ENCODE data around the gene HRAS.

Gene HRAS

DNA sequence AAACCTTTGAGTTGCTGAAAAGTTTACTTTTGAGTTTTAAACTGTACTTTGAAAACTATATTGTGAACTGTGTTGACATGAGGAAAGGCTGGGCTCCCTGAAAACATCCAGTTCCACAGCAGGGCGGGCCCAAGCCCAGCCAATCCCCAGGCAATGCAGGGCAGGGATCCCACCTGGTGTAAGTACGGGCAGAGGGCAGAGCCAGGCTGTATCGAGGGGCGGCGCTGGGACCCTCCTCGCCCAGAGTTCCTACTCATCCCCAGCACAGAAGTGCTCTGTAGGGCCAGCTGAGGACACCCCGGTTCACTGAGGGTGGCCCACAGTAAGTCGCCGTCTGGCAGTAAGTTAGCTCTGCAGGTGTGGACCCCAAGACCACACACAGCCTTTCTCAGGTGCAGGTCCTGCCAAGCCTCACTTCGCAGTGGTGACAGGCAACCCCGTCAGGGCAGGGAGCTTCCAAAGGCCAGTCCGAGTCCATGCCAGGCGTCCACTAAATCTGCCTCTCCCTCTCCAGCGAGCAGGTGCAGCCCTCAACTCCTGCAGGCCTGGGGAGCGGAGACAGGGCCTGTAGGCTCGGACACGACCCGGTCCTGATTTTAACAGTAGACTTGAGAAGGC is 31.7 kb upstream of the HRAS start:
- no peak for DNase-seq

DNA sequence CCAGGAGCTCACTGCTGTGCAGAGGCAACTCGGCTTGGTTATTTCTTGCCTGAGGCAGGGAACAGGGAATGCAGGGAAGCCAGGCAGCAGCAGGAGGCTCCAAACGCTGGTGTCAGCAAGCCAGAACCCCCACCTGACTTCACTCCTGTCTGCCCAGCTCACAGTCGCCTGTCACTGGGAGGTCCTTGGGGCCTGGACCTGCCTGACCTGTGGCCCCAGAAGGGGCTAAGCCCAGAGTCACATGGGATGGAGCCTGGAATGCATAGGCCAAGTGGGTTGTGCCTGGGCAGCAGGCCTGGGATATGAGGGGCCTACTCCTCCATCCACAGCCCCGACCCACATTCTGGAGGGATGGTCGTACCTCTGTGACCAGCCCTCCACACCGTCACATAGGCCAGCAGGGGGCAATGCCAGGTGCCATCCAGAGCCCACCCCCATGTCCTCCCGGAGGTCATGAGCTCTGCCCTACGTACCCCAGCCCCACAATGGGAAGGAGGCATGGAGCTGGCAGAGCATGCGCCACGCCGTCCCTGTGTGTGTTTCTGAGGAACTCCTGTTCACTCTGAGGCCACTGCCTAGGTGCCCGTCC is 30.6 kb upstream of the HRAS start:
- DNase-seq = no peak

DNA sequence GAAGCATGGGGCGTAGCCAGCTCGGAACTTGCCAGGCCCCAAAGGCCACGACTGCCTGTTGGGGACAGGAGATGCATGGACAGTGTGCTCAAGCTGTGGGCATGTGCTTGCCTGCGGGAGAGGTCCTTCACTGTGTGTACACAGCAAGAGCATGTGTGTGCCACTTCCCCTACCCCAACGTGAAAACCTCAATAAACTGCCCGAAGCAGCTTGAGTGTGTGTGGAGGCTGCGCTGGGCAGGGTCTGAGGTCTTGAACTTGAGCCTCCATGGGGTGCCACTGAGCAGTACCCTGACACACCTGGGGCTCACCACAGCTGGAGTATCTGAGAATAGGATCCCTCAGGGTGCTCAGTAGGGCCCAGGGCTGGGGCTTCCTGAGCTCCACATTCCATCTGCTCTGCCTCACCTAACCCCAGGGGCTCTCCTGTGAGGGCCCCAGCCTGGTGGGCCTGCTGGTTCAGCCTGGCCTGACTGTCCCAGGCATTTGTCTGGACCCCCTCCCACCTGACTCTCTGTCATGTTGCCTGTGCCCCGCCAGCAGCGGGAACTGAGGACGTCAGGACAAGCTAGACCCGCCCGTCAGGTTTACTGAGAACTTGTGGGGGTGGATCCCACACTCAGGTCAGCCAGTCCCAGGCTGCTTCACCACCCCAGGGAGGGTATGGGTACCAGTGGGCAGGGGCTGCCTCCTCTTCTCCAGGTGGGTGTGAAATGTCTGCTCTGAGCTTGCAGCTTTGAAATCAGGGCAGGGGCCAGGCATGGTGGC is 28.6 kb upstream of the HRAS start:
- no peak for DNase-seq

DNA sequence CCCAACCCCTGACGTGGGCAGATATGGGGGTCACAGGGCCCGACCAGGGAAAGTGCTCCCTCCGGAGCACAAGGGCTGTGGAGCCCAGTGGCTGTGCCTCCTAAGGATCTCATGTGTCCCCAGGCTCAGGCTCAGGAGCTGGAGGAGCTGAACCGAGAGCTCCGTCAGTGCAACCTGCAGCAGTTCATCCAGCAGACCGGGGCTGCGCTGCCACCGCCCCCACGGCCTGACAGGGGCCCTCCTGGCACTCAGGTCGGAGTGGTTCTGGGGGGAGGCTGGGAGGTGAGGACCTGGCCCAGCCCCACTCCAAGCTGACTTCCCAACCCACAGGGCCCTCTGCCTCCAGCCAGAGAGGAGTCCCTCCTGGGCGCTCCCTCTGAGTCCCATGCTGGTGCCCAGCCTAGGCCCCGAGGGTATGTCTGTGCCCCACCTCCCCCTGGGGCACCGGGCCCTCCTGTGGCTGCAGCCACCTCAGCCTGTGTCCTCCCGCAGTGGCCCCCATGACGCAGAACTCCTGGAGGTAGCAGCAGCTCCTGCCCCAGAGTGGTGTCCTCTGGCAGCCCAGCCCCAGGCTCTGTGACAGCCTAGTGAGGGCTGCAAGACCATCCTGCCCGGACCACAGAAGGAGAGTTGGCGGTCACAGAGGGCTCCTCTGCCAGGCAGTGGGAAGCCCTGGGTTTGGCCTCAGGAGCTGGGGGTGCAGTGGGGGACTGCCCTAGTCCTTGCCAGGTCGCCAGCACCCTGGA is 27.9 kb upstream of the HRAS start:
- no peak for DNase-seq

DNA sequence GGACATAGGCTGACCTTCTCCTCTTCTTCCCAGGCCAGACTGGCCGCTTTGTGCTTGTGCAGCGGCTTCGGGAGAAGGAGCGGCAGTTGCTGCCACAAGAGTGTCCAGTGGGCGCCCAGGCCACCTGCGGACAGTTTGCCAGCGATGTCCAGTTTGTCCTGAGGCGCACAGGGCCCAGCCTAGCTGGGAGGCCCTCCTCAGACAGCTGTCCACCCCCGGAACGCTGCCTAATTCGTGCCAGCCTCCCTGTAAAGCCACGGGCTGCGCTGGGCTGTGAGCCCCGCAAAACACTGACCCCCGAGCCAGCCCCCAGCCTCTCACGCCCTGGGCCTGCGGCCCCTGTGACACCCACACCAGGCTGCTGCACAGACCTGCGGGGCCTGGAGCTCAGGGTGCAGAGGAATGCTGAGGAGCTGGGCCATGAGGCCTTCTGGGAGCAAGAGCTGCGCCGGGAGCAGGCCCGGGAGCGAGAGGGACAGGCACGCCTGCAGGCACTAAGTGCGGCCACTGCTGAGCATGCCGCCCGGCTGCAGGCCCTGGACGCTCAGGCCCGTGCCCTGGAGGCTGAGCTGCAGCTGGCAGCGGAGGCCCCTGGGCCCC is 26.8 kb upstream of the HRAS start:
- no peak for DNase-seq

DNA sequence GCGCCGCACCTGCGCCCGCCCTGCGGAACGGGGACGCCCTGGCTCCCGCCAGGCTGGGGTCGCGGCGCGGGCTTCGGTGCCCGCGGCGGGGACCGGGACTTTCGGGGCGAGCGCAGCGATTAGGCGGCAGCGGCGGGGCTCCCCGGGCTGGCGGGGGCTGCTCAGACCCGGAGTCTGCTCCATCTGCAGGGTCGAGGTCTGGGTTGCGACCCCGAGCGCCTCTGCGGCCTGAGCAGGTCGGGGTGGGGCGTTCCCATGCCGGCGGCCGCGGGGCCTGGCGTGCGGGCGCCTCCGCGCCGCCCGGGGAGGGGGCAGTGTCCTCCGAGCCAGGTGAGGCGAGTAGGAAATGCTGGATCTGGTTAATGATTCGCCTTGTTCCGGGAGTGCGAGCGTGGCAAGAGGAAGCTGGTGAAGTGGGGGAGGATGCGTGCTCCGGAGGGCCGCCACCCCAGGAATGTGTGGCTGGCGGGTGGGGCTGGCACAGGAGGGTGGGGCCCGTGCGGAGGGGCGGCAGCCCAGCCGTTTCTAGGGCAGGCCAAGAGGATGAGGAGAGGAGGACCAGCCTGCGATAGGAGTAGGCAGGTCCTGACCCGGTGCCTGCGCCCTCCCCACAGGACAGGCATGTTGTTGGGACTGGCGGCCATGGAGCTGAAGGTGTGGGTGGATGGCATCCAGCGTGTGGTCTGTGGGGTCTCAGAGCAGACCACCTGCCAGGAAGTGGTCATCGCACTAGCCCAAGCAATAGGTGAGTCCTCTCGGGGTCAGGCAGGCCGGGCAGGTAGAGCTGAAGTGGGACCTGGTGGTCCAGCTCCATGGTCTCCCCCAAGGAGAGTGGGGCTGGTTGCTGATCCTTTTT is 26.0 kb upstream of the HRAS start:
- no peak for DNase-seq

DNA sequence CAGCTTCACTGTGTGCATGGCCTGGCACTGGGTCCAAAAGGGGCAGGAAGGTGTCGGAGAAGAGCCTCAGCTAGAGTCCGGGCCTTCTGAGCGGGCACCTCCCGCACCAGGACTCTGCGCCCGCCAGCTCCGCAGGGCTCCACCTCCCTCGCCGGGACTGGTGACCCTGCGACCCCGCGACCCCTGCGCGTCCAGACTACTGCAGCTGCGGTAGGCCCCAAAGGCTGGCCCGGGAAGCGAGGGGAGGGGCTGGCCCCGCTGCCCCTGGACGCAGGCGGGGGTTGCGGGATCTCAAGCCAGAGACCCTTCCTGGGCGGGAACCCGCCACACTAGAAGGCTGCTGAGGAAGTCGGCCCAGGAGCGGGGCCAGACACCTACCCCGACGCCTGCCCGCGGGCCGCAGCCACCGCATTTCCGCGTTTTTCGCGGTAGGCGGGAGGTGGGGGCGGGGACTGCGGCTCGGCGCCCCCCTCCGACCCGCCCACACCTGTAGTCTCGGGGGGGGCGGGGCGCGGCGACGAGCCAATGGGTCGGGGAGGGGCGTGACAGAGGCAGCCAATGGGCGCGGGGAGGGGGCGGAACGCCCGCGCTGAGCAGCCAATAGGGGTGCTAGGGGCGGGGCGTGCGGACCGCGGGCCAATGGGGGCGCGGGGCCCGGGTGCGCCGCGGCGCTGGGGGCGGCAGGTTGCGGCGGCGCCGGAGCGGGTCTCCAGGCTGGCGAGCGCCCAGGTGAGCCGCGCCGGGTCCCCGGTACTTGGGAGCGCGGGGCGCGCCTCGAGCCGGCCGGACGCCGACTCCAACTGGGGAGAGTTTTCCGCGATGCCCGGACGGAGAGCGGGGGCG is 25.1 kb upstream of the HRAS start, which contains the start of the genes LMNTD2 and RASSF7:
Gene LMNTD2, minus strand, starts transcription at position 434 of the 843 bp plus-strand sequence. Its CDS starts 22 bp downstream, at position 412.
Gene RASSF7, plus strand, starts transcription at position 666 of the 843 bp plus-strand sequence. CDS start 799 bp downstream, outside the sequence.
- peak; percentile 29 for DNase-seq

DNA sequence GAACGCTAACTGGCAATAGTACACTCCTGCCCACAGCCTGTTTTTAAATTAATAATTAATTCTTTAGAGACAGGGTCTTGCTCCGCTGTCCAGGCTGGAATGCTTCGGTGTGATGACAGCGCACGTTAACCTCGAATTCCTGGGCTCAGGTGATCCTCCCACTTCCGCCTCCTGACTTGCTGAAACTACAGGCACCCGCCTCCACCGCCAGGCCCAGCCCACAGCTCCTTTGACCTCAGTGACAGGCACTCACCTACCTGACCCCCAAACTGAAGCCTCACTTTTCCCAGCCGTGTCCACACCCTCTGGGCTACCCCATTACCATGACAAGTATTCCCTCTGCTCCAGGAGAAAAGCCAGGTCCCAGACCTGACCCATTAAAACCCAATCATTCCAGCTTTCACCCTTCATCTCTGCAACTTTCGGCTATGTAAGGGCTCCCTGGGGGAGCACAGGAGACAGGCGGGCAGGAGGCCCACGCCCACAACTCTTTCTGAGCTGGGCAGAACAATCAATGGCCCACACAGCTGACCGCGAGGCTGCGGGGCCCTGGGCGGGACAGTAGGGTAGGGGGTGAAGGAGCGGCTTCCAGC is 24.4 kb upstream of the HRAS start:
- DNase-seq = no peak

DNA sequence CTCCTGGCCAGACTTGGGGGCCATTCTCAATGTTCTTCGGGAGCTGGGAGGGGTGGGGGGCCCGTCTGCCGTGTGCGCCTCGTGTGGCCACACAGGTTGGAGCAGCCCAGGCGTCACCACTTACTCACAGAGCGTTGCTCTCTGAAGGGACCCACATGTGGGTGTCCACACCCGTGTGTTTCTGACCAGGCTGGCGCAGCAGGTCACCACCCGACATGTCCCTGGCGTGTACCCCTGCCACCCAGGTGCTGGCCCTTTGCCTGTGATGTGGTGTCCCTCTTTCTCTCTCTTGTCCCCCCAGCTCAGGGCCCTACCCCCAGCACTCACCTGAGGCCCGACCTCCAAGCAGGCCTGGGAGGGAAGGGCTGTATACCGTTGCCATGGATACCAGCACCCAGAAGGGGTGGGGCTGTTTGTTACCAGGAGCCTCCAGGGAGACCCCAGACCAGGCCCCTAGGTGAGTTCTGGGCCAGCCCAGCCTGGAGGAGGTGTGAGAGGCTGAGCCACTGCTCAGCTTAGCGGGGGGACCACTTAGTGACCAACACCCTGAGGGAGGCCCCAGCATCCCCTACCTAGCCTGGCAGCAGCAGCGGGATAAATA is 23.7 kb upstream of the HRAS start:
- DNase-seq = no peak

DNA sequence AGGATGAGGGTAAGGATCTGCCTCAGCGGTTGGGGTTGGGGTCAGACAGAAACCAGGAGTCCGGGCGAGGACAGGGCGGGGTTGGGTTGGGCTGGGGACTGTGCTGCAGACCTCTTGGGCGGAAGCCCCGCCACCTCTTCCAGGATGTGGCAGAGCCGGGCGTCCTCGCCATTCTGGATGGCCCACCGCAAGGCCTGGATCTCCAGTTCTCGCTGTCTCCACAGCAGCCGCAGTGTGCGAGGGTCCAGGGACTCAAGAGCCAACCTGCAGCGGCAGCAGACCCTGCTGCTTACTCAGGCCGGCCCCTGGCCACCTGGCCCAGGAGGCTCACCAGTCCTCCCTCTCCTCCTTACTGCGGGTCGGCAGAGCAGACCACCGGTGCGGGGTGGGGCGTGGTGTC is 23.1 kb upstream of the HRAS start:
- DNase-seq = no peak

DNA sequence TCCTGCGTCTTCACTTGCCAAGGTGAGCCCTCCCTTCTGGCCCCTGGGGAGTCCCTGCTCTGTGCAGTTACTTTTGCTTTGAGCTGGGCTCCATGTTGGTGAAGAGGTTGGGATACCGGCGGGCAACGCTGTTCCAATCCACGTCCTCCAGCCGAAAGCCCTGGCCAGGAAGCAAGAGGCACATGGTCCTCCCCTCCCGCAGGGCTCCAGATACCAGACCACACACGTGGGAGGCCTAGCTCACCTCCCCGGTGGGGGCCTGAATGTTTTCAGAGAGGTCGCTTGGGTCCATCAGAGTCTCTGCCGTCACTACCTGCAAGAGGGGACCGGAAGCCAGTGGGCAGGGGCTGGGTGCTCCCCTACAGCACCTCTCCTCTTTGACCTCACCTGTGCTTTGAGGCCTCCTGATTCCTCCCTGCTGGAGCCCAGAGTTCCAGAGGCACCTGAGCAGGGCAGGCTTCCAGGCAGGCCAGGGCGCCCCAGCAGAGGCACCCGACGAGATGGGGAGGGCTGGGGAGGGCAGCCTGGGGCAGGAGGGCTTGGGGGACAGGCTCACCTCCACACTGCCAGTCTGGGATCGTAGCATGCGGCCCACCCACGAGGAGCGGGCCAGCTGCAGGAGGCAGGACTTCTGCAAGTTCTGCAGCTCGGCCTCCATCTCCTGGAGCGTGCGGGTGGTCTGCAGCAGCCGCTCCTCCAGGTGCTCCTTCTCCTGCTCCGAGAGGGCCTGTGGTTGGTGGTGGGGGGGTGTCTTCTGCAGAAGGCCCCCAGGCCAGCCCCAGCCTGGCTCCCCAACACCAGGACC is 22.2 kb upstream of the HRAS start:
- no peak for DNase-seq

DNA sequence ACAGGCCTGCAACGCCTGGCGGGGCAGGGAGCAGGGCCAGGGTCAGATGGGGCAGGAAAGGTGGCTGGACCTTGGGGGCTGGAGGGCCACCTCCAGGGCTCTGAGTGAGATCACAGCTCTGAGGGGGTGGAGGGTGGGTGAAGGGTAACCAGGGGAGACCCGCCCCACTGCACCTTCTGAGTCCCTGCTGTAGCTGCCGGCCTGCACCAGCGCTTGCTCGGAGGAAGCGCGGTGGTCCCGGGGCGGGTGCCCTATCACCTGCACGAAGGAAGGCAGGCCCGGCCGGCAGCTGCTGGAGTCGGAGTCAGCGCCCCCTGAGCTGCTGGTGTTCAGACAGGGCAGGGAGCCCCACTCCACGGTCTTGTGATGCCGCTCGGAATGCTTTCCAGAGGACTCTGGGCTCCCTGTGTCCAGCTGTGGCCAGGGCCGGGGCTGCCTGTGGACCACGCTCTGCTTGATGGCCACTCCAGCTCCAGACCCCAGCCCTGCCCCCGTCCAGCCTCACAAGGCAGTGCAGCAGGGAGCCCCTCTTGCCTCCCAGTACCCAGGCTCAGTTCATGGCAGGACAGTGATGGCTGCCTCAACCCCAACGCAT is 21.4 kb upstream of the HRAS start:
- no peak for DNase-seq

DNA sequence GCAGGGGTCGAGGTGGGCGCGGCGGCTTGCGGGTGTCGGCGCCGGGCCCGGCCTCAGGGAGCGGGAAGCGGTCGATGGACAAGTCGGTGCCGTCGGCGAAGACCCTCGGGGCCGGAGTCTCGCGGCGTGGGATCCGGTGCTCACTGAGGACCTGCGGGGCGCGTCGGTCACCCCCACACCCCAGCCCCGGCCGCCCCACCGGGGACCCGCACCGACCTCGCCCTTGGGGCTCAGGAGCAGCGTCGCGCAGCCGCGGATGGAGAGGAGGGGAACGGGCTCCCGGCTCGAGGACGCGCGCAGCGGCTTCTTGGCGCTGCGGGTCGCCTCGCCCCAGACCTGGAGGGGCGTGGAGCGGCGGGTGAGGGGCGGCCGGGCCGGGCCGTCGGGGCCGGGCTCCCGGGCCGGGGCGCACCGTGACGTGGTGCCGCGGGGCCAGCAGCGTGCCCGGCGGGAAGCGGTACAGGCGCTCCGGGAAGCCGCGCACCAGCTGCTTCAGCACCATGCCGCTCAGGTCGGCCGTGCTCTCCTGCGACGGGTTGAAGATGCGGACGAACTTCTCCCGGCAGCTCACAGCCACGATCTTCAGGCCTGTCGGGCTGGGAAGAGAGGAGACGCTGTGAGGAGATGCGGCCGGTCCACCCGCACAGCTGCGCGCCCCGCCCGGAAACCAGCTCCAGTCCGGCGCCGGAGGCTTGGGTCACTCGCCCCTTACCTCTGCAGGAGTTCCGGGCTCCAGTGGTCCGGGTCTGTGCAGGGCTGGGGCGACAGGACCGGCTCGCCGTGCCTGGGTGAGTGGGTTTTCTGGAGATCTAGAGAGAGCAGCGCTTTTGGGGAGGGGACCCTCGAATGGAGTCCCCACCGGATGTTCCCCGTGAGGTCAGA is 20.6 kb upstream of the HRAS start:
- DNase-seq = no peak

DNA sequence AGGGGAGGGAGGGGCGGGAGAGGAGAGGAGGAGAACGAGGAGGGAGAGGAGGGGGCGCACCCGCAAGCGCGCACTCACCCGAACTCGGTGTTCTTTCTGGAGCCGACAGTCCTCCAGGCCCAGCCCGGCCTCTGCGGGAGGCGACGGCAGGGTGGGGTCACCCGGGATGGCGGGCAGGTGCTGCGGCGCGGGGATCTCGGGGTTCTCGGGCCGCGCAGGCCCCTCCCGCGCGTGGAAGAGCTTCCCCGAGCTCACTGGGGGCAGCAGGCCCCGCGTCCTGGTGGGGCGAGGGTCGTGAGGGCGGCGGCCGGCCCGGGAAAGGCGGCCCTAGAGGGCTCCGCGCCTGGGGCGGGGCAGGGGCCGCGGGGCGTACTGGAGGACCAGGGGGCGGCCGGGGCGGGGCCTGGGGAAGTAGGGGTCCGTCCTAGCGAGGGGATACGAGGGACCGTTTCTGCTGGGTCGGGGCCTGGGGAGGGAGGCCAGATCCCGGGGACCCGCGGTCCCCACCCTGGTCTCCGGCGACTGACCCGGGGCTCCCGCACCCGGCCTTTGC is 19.9 kb upstream of the HRAS start:
- DNase-seq = no peak

DNA sequence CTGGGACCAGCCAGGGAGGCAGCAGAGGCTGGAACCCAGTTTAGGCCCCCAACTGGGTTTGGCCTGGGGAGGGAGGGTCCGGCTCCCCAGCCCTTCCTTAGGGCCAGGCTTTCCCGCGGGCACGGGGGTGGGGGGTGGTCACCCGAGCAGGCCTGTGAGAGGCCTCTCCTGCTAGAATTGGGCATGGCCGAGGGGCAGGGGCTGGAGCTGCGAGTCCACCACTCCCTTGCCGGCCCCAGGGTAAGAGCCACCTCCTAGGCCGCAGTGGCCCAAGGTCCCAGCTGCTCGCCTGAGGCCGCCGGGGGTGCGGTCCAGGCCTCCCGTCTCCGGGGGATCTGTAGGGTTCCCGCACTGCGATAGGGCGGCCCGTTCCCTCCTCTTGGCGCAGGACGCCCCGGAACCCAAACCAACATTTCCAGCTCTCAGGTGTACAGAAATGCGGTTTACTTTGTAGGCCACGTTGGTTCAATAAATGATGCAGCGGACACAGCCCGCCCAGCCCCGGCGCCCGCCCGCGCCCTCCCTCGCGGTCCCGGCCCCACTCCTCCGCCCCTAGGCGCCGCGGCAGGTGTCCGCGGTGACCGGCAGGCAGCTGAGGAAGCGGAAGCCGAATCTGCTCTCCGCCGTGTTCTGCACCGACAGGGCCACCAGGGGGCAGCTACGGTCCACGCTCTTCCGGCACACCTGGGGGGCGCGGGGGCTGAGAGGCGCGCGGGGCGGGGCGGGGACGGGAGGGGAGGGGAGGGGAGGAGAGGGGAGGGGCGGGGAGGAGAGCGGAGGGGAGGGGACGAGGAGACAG is 19.3 kb upstream of the HRAS start:
- DNase-seq = no peak

DNA sequence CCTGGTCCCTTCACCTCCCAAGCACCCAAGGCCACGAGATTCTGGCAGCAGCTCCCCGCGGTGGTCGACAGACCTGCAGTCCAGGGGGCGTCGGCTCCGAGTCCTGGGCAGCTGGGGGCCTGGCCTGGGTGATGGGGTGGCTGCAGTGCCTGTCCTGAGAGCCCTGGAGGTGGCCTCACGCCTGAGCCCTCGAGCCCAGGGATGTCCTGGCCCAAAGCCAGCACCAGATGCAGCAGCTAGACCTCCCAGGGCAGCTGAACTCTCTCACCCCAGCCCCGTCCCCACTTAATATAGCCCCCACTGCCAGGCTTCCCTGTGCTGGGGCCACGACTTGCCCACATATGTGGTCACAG is 18.6 kb upstream of the HRAS start:
- no peak for DNase-seq
